Activated naive CD8-positive, alpha-beta T cell treated with anti-CD3 and anti-CD28 coated beads, Interleukin-2, amount 50 U/mL, for 16 hours (primary cell): Measurements from ENCODE around the gene KRTAP1-1.
"Not testable (repeated sequence)": the region's sequence is repeated elsewhere in the genome, so short reads cannot be mapped to it uniquely, and the experiment has no call there.

Source experiments
- DNase-seq: peaks from one replicate; pipeline ENCODE4 v3.0.0-alpha.2; 2020; ENCODE audit warnings: low read depth, low spot score

The KRTAP1-1 gene

DNA sequence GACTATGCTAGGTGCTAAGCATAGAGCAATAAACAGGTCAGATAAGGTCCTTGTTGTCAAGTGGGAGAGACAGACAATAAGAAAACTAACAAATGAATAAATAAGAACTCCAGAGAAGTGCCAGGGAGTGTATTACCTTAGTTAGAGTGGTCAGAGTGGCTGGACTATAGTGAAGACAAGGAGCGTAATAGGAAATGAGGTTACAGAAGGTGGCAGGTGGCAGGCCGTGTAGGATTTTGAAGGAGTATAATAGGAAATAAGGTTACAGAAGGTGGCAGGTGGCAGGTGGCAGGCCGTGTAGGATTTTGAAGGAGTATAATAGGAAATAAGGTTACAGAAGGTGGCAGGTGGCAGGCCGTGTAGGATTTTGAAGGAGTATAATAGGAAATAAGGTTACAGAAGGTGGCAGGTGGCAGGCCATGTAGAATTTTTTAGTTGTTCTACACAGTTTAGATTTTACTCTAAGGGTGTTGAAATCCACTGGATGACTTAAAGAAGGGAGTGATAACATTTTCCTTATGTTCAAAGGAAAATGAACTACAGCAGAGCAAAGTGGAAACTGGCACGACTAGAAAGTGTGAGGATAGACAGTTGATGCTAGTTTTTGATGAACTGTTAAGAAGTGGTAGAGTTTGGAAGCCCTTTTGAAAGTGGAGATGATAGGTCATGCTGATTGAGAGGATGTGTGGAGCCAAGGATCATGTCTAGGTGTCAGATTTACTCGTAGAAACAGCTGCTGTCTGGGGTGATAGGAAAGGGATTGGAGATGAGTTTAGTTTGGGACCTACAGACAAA lies 28.7 kb downstream of the KRTAP1-1 start:
- DNase-seq: no peak

DNA sequence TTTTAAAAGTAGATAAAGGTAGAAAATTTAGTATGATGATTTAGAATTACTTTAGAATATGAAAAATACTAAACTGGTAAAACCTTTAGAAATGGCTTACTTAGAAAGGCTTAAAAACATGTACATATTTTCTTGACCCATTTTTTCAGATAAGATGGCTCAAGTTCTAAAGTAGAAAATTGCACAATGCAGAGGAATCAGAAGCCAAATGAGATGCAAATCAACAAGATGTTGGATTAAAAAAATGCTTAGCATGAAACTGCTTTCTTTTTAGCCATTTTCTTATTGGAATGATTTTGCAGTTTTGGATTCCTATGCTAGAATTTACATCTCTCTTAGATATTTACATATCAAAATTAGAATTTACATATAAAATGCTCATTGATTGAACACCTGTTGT lies 30.8 kb downstream of the KRTAP1-1 start:
- no peak for DNase-seq

DNA sequence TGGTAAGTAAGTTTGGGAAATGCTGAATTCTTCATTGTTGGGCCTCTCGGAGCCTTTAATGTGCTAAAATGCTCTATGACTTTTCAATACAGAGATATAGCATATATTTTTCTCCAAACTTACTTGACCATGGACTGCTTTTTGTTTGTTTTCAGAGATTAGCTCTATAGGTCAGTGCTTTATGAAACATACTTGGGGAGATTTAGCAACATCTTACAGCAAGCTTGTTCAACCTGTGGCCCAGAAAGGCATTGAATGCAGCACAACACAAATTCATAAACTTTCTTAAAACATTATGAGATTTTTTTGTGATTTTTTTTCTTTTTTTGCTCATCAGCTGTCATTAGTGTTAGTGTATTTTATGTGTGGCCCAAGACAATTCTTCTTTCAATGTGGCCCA lies 31.3 kb downstream of the KRTAP1-1 start:
- DNase-seq: no peak

DNA sequence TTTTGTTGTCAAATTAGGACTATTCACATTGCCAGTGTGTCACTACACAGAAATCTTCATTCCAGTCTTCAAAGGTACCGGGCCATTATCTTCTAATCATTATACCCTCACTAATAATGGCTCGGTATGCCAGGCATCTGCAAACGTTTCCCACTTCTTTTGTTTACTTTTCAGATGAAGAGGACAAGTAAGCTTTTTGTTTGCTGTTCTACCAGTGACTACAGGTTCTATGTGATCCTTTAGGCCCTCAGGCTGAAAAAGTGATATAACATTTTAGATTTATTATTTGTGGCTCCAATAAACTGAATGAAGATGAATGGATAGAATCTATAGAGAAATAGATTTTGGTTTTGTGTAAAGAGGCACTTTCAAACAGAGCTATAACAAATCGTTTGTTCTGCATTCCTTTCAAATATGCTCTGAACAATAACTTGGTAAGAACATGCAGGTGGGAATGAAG lies 31.9 kb downstream of the KRTAP1-1 start:
- DNase-seq: no peak

DNA sequence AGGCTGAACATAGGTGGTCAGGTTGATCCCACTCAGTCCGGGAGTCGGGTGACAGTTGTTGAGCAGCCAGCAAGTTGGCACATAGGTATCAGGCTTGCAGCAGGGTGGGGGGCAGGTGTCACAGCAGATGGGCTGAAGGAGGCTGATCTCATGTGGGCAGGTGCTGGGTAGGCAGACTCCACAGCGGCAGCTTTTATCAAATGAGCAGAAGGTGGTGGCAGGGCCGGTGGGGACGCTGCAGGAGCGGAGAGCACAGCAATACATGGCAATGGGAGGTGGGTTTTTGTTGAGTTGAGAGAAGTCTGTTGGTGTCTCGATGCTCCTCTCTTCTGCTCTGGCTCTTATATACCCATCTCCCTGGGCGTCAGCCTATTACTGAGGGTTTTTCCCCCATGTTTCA lies 32.4 kb downstream of the KRTAP1-1 start, which contains the start of gene KRTAP3-1:
Gene KRTAP3-1 (minus strand): TSS at position 318 of the 400 bp plus-strand sequence. CDS start 54 bp downstream, at position 264.
- DNase-seq: no peak

GRCh38 chr17:41004397-41004796 lies 36.9 kb downstream of the KRTAP1-1 start:
- DNase-seq: no peak

- DNase-seq: no peak
Measured at GRCh38 chr17:41003926-41004325, 37.3 kb downstream of the KRTAP1-1 start.

DNA sequence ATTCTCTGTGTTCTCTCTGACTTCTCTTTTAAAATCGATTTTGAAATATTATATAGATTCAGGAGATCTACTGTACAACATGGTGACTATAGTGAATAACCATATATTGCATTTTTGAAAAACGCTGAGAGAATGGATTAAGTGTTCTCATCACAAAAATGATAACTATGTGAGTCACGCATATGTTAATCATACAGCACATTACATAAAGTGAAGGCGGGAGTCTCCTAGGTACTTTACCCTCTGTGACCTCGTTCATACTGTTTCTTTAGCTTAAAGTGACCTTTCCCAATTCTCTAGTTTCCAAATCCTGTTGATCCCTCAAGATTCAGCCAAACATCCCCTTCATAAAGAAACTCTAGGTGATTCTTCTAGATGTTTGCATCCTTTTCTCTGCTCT lies 38.4 kb downstream of the KRTAP1-1 start:
- no peak for DNase-seq

DNA sequence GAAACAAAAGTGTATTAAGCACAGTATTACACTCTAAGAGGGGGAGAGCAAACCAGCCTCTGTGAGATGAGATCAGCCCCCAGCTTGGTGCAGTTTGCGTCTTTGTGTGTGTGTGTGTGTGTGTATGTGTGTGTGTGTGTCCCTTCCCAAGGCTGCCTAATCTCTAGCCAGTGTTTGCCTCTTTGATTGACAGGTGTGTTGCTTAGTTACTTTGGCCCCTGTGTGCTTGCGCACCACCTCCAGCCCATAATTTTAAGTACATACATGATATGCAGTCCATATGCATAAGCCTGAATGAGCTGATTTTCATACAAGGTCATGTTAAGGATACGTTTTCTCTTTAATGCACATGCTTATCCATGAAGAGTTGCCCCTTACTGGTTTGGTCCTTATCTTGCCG lies 39.5 kb downstream of the KRTAP1-1 start:
- no peak for DNase-seq

DNA sequence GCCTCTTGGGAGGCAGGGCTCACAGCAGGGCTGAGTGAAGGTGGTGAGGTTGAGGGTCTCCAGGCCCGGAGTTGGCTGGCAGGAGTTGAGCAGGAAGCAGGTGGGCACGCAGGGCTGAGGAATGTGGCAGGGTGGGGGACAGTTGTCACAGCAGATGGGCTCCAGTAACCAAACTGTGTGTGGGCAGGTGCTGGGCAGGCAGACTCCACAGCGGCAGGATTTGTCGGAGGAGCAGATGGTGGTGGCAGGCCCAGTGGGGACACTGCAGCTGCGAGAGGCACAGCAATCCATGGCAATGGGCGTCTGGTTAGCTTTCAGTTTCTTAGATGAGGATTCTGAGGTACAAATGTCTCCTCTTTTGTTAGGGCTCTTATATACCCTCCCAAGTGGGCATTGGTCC lies 41.7 kb downstream of the KRTAP1-1 start, which contains the start of gene KRTAP3-2:
Gene KRTAP3-2 (minus strand): TSS at position 344 of the 400 bp plus-strand sequence. CDS start 53 bp downstream, at position 291.
- not testable (repeated sequence) for DNase-seq

GRCh38 chr17:40997361-40997760 lies 43.9 kb downstream of the KRTAP1-1 start:
- no peak for DNase-seq

DNA sequence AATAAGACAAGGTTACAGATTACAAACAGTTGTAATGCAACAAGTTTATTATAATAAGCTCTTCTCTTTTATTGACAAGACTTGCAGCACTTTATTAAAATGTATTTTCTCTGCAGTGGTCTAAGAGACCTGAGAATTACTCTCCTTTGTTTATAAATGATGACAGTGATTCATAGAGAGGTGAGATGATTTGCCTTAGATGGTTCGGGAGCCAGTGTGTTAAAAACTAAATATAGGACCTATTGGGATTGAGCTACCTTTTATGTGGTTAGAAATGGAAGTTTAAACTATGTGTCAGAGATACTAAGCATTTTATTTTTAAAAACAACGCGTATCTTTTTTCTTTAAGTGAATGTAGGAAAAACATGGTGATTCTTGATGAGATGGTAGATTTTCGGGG lies 44.4 kb downstream of the KRTAP1-1 start:
- no peak for DNase-seq

GRCh38 chr17:40995116-40995515 lies 46.1 kb downstream of the KRTAP1-1 start:
- no peak for DNase-seq

DNA sequence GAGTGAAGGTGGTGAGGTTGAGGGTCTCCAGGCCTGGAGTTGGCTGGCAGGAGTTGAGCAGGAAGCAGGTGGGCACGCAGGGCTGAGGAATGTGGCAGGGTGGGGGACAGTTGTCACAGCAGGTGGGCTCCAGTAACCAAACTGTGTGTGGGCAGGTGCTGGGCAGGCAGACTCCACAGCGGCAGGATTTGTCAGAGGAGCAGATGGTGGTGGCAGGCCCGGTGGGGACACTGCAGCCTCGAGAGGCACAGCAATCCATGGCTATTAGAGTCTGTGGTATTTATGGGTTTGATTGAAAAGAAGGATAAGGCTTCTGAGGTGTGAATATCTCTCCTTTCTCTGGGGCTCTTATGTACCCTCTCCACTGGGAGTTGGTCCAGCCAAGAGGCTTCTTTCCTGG lies 47.4 kb downstream of the KRTAP1-1 start, which contains the start of gene KRTAP3-3:
Gene KRTAP3-3 (minus strand): TSS at position 326 of the 400 bp plus-strand sequence. CDS start 67 bp downstream, at position 259.
- DNase-seq: no peak

DNA sequence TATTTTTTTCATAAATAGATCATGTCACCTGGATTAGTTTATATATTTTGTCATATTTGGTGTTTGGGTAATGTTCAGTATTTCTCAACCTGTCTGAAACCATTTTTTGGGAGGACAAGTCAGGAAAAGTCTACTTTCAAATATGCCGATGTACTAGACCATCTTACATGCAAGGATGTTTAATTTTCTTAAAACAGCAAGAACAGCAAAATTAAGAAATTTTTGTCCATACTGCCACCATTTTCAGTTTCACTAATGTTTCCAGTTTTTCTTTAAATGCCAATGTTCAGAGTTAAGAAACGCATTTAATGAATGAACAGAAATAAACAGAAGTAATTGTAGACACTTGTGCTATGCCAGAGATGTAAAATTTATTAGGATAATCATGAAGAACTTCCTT lies 48.2 kb downstream of the KRTAP1-1 start:
- DNase-seq: no peak

DNA sequence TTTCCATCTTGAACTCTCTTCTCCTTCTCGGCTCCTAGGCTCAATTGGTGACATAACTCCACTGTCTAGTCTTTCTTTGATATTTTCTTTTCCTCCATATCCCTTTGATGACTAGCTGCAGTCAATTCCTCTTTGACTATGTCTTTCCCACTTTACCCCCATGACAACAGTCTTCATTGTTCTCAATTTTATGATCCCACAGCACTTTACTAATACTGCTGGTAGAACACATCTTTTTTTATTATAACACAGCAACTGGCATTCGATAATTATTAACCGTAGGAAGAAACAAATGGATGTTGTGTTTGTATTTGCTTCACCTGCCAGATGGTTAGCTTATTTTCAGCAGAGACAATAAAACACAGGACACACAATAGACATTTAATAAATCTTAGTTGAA lies 48.6 kb downstream of the KRTAP1-1 start:
- DNase-seq: no peak
